ENCODE measurements around the gene SLC34A1. TPM values are rescaled to one million over a fixed set of nuclear protein-coding genes. Genes with fewer than 3 reads are reported as not detected.

SLC34A1 gene
- total RNA-seq, 3 donors from 2014 or later (not counting 1 experiment from before 2014, with no cell fraction given) = 0.50 to 0.66 (median 0.63) TPM

- 23% methylated on average over 13 of the region's 13 CpGs for WGBS (ENCODE audit: insufficient coverage)
- Mint-ChIP-seq H3K27ac (peak overlapping the region; percentile 81 to 82), H3K4me1 (peaks cover 30 to 34% of the 10 kb centered on the region in 2 donors), H3K36me3 (no peaks in the 10 kb centered on the region), H3K27me3 (ENCODE audit: low read depth in 2 of 2) (peaks cover 0 to 2% of the 10 kb centered on the region in 2 donors), H3K4me3 (peak overlapping the region; percentile 52), H3K9me3 (no peaks in the 10 kb centered on the region)
- peak; percentile 83 to 96 for DNase-seq
- Histone ChIP-seq H3K27ac (ENCODE audit: low read length) (peak overlapping the region; percentile 79), H3K9me3 (ENCODE audit: control insufficient read depth, insufficient read depth, low read length) (no peaks in the 10 kb centered on the region), H3K36me3 (ENCODE audit: control insufficient read depth, insufficient read depth, low read length) (no peaks in the 10 kb centered on the region), H3K4me3 (ENCODE audit: low read length) (no peak overlapping the region), H3K27me3 (ENCODE audit: control insufficient read depth, insufficient read depth, low read length) (no peaks in the 10 kb centered on the region), H3K4me1 (ENCODE audit: control insufficient read depth, insufficient read depth, low read length) (peaks cover 59% of the 10 kb centered on the region)
- peak; percentile 95 for TF ChIP-seq CTCF (IDR thresholded peaks at IDR 0.05)
- ATAC-seq = peak; percentile 71 to 89 (median 84)
- intact Hi-C loops (cut with micrococcal nuclease) = loop anchor here (1.0 to 5.0 kb wide), 4 partner anchors 13 to 111 kb away; partner anchors contain the start of gene RGS14
Observed at GRCh38 chr5:177390363-177391300, 6.4 kb downstream of the SLC34A1 start.

GRCh38 chr5:177392765-177393164, 8.5 kb downstream of the SLC34A1 start:
- no peak for TF ChIP-seq CTCF (IDR thresholded peaks at IDR 0.05)
- Mint-ChIP-seq H3K9me3 (no peaks in the 10 kb centered on the region), H3K4me1 (peaks cover 29 to 34% of the 10 kb centered on the region in 2 donors), H3K27ac (peak overlapping the region in 1 of 2 donors; percentile 42), H3K27me3 (ENCODE audit: low read depth in 2 of 2) (peaks cover 0 to 2% of the 10 kb centered on the region in 2 donors), H3K4me3 (no peak overlapping the region), H3K36me3 (no peaks in the 10 kb centered on the region)
- WGBS (ENCODE audit: insufficient coverage) = 76% methylated on average over 5 of the region's 5 CpGs
- peaks cover 44% of the 10 kb centered on the region for H3K4me1 ChIP-seq (ENCODE audit: control insufficient read depth, insufficient read depth, low read length)
- no peak overlapping the region for H3K27ac ChIP-seq (ENCODE audit: low read length)
- H3K9me3 ChIP-seq (ENCODE audit: control insufficient read depth, insufficient read depth, low read length) = no peaks in the 10 kb centered on the region
- H3K4me3 ChIP-seq (ENCODE audit: low read length) = no peak overlapping the region
- DNase-seq (no peak), ATAC-seq (no peak)
- no peaks in the 10 kb centered on the region for H3K36me3 ChIP-seq (ENCODE audit: control insufficient read depth, insufficient read depth, low read length)
- no peaks in the 10 kb centered on the region for H3K27me3 ChIP-seq (ENCODE audit: control insufficient read depth, insufficient read depth, low read length)
- intact Hi-C loops (cut with micrococcal nuclease) = loop anchor here (5.0 kb wide), 1 partner anchor 35 kb away; the partner anchor contains the start of gene RGS14

GRCh38 chr5:177393206-177393765, 9.1 kb downstream of the SLC34A1 start:
- peak overlapping the region in 1 of 2 donors; percentile 42 for H3K27ac Mint-ChIP-seq

More at GRCh38 chr5:177393206-177393765, 9.1 kb downstream of the SLC34A1 start:
- Mint-ChIP-seq H3K36me3 (no peaks in the 10 kb centered on the region), H3K9me3 (no peaks in the 10 kb centered on the region), H3K4me3 (no peak overlapping the region), H3K4me1 (peaks cover 29 to 33% of the 10 kb centered on the region in 2 donors), H3K27me3 (ENCODE audit: low read depth in 2 of 2) (peaks cover 0 to 2% of the 10 kb centered on the region in 2 donors)
- no peak overlapping the region for H3K27ac ChIP-seq (ENCODE audit: low read length)
- intact Hi-C loops (cut with micrococcal nuclease) = loop anchor here (5.0 kb wide), 1 partner anchor 36 kb away; the partner anchor contains the start of gene RGS14
- no peaks in the 10 kb centered on the region for H3K36me3 ChIP-seq (ENCODE audit: control insufficient read depth, insufficient read depth, low read length)
- 32% methylated on average over 1 of the region's 1 CpG for WGBS (ENCODE audit: insufficient coverage)
- no peak overlapping the region for H3K4me3 ChIP-seq (ENCODE audit: low read length)
- H3K27me3 ChIP-seq (ENCODE audit: control insufficient read depth, insufficient read depth, low read length) = no peaks in the 10 kb centered on the region
- no peak for ATAC-seq
- peaks cover 39% of the 10 kb centered on the region for H3K4me1 ChIP-seq (ENCODE audit: control insufficient read depth, insufficient read depth, low read length)
- no peaks in the 10 kb centered on the region for H3K9me3 ChIP-seq (ENCODE audit: control insufficient read depth, insufficient read depth, low read length)
- TF ChIP-seq CTCF (IDR thresholded peaks at IDR 0.05) = no peak
- no peak for DNase-seq
